PFSK-1 (cell line): Measurements from ENCODE around the gene BTN1A1.

Experiments used
- FOXP2 ChIP-seq: optimal IDR thresholded peaks from 2 replicates; pipeline ENCODE3; 2011; ENCODE audit warnings: borderline replicate concordance, control low read depth, inconsistent platforms; ENCODE audit not compliant: insufficient read depth; ENCODE audit errors: extremely low read length, extremely low read depth
- POLR2AphosphoS5 ChIP-seq: IDR thresholded peaks from 2 replicates; pipeline ENCODE4 v1.6.1; 2012; ENCODE audit warnings: low read depth, mild to moderate bottlenecking, control low read depth, low read length, moderate library complexity
- REST ChIP-seq, 2 experiments: IDR thresholded peaks; 2 replicates each; pipeline versions ENCODE4 v1.6.1 to v1.8.0; 2011 to 2012; ENCODE audit warnings: low read depth in 2 of 2, low read length in 2 of 2, control low read depth in 1 of 2, inconsistent platforms in 1 of 2, mild to moderate bottlenecking in 1 of 2, moderate library complexity in 1 of 2; ENCODE audit not compliant: insufficient read depth in 1 of 2
- SIN3A ChIP-seq: IDR thresholded peaks from 2 replicates; pipeline ENCODE4 v1.6.1; 2012; ENCODE audit warnings: mild to moderate bottlenecking, low read length, moderate library complexity, borderline replicate concordance; ENCODE audit not compliant: insufficient read depth
- TAF1 ChIP-seq: IDR thresholded peaks from 2 replicates; pipeline ENCODE4 v1.6.1; 2012; ENCODE audit warnings: low read length, control low read depth, borderline replicate concordance; ENCODE audit not compliant: insufficient read depth

The BTN1A1 gene

DNA sequence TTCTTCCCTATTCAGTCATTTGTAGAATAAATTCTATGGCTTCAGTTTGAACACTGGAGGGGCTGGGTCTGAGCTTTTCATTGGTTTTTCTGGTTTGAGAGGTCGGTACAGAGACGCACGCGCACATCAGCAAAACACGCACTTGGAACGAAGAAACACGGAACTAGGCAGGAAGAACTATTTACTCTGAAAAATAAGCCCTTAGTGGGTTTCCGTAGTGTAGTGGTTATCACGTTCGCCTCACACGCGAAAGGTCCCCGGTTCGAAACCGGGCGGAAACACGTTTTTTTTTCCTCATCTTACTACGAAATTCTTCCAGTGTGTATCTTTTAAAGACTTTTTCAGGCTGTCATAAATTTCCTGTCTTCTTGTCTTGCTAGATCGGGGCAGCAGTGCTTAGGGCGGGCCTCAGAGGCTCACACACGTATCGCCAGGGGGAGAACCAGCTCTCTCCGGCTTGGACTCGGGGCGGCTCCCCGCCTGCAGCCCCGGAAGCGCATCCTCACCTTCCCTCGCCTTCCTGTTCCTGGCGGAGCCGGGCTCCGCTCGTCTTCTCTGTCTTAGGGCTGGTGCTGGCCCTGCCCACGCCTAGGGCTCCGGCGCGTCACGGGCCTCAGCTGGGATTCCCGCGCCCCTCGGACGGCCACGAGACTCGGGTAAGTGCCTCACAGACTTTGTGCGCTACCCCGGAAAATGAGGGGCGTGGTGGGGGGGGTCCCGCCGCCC lies 37.9 kb downstream of the BTN1A1 start, which contains the start of gene HMGN4:
Gene HMGN4, plus strand, starts transcription at position 521 of the 726 bp plus-strand sequence. CDS start 6,841 bp downstream, outside the sequence.
- peak; percentile 57; the same call in 1 of the 2 replicates for TF ChIP-seq SIN3A
- peak; percentile 60 for TF ChIP-seq POLR2AphosphoS5
- no peak for TF ChIP-seq FOXP2

GRCh38 chr6:26538572-26538902 lies 38.4 kb downstream of the BTN1A1 start:
- TF ChIP-seq REST (IDR thresholded peaks at IDR 0.05; ENCODE audit: insufficient read depth in 1 of 2, low read depth in 2 of 2, low read length in 2 of 2) (no peak), SIN3A (no peak), FOXP2 (no peak), POLR2AphosphoS5 (no peak), TAF1 (no peak)

DNA sequence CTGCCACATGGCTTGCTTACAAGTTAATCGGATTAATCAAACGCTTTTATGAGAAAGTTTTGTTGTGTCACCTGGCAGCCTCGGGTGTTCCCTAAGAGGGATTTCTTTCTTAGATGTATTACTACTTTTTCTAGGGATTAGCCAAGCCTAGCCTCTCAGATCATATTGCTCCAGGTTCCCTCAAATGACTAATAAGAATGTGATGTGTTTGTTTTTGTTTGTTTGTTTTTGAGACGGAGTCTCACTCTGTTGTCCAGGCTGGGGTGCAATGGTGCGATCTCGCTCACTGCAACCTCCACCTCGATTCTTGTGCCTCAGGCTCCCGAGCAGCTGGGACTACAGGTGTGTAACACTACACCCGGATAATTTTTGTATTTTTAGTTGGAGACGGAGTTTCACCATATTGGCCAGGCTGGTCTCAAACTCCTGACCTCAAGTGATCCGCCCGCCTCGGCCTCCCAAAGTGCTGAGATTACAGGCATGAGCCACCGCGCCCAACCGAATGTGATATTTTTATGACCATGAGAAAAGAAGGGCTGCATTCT lies 39.0 kb downstream of the BTN1A1 start:
- no peak for TF ChIP-seq TAF1
- TF ChIP-seq SIN3A, result no peak
- TF ChIP-seq POLR2AphosphoS5, result no peak
- no peak for TF ChIP-seq FOXP2
- TF ChIP-seq REST (IDR thresholded peaks at IDR 0.05; ENCODE audit: insufficient read depth in 1 of 2, low read depth in 2 of 2, low read length in 2 of 2), result no peak

GRCh38 chr6:26541579-26541978 lies 41.5 kb downstream of the BTN1A1 start:
- TF ChIP-seq FOXP2 (no peak), POLR2AphosphoS5 (no peak), TAF1 (no peak), SIN3A (no peak), REST (IDR thresholded peaks at IDR 0.05; ENCODE audit: insufficient read depth in 1 of 2, low read depth in 2 of 2, low read length in 2 of 2) (no peak)

GRCh38 chr6:26543953-26544352 lies 43.9 kb downstream of the BTN1A1 start:
- TF ChIP-seq TAF1, result no peak
- no peak for TF ChIP-seq FOXP2
- TF ChIP-seq REST (IDR thresholded peaks at IDR 0.05; ENCODE audit: insufficient read depth in 1 of 2, low read depth in 2 of 2, low read length in 2 of 2), result no peak
- TF ChIP-seq SIN3A, result no peak
- no peak for TF ChIP-seq POLR2AphosphoS5
